Gastrocnemius medialis (tissue), 4 donors: ENCODE measurements around the gene LSM14A. TPM values are rescaled to one million over a fixed set of nuclear protein-coding genes. Genes with fewer than 3 reads are reported as not detected.
A peak's percentile ranks its signal among the peaks of the same experiment; 100 is the strongest.

Experiments
- ATAC-seq, 2 donors: fragments of 150-250 bp; one replicate each; pipeline ENCODE4 v1.9.1; 2016
- DNase-seq, 2 donors: peaks; one replicate each; pipeline ENCODE4 v3.0.0-alpha.2; 2019
- H3K27ac ChIP-seq, 4 donors: fragments of 200-600 bp; sonication (generic); 1 replicate in 1 of 4; 2 replicates in 3 of 4; pipeline ENCODE4 v1.5.1; 2016 to 2018; ENCODE audit warnings: mild to moderate bottlenecking in 2 of 4, moderate library complexity in 1 of 4
- H3K27me3 ChIP-seq, 3 donors: fragments of 200-600 bp; sonication (generic) in 2 of 3; 1 replicate in 1 of 3; 2 replicates in 2 of 3; pipeline versions ENCODE4 v1.5.1 to v1.6.0; 2016 to 2019; ENCODE audit warnings: mild to moderate bottlenecking in 1 of 3, moderate library complexity in 1 of 3
- H3K36me3 ChIP-seq, 2 donors: fragments of 200-600 bp; sonication (generic) in 1 of 2; one replicate each; pipeline ENCODE4 v1.5.1; 2017 to 2018
- H3K4me1 ChIP-seq, 2 donors: fragments of 200-600 bp; sonication (generic) in 1 of 2; one replicate each; pipeline ENCODE4 v1.5.1; 2016 to 2017; ENCODE audit warnings: mild to moderate bottlenecking in 2 of 2
- H3K4me3 ChIP-seq, 4 donors: fragments of 200-600 bp; sonication (generic) in 3 of 4; 1 replicate in 1 of 4; 2 replicates in 3 of 4; pipeline ENCODE4 v1.5.1; 2016 to 2019; ENCODE audit warnings: mild to moderate bottlenecking in 2 of 4
- H3K9me3 ChIP-seq, 3 donors: fragments of 200-600 bp; sonication (generic) in 2 of 3; 1 replicate in 1 of 3; 2 replicates in 2 of 3; pipeline ENCODE4 v1.5.1; 2016 to 2019
- CTCF ChIP-seq, 5 experiments: fragments of 450-650 bp in 3 of 5; fragments of 200-600 bp in 2 of 5; sonication (generic) in 2 of 5; IDR thresholded peaks in 4 of 5; conservative IDR thresholded peaks in 1 of 5; 1 replicate in 4 of 5; 2 replicates in 1 of 5; pipeline ENCODE4 v1.5.1; 2016 to 2019; ENCODE audit warnings: antibody characterized with exemption in 5 of 5, mild to moderate bottlenecking in 3 of 5, moderate library complexity in 3 of 5
- POLR2A ChIP-seq, 2 donors: fragments of 450-650 bp; IDR thresholded peaks; one replicate each; pipeline ENCODE4 v1.6.1; 2017; ENCODE audit warnings: antibody characterized with exemption in 2 of 2, mild to moderate bottlenecking in 2 of 2, moderate library complexity in 2 of 2
- in situ Hi-C, 4 donors: fragments of 200-750 bp; cut with MboI; loops; one replicate each; pipeline versions ENCODE4 v1.15.0 to v1.8.0; 2017; ENCODE audit warnings: low sequenced_read_pairs in 4 of 4
- intact Hi-C: fragments of 100-400 bp; cut with DNase I; formaldehyde crosslinking; loops from one replicate; pipeline ENCODE4 v1.15.1; 2023; ENCODE audit warnings: low total_unique reads
- total RNA-seq, 4 donors: library from RNA; depleted of rRNA; stranded (reverse); fragments of >200 nt; gene quantifications; one replicate each; pipeline versions ENCODE4 v1.1.0 to v1.2.3, GENCODE V29; 2016

Gene LSM14A
- total RNA-seq, 4 donors from 2014 or later: 104 to 120 (median 115) TPM

GRCh38 chr19:34187011-34187410, 14.7 kb downstream of the LSM14A start:
- no peaks in the 10 kb centered on the region for H3K27me3 ChIP-seq
- H3K36me3 ChIP-seq: no peaks in the 10 kb centered on the region
- ATAC-seq (no peak), DNase-seq (no peak)
- H3K27ac ChIP-seq: no peak overlapping the region
- no peak overlapping the region for H3K4me3 ChIP-seq
- TF ChIP-seq POLR2A (IDR thresholded peaks at IDR 0.05): no peak
- no peak for TF ChIP-seq CTCF (IDR thresholded peaks at IDR 0.05 in 4 of 5, conservative IDR thresholded peaks at IDR 0.05 in 1 of 5)
- in situ Hi-C loops: no loop called here
- peaks cover 74 to 76% of the 10 kb centered on the region in 2 donors for H3K4me1 ChIP-seq
- intact Hi-C loops: no loop called here
- H3K9me3 ChIP-seq: no peaks in the 10 kb centered on the region

GRCh38 chr19:34188408-34188807, 16.1 kb downstream of the LSM14A start:
- no peak overlapping the region for H3K27ac ChIP-seq
- no peaks in the 10 kb centered on the region for H3K9me3 ChIP-seq
- DNase-seq (no peak), ATAC-seq (peak in 1 of 2 donors; percentile 18)
- in situ Hi-C loops (no loop called here), intact Hi-C loops (no loop called here)
- no peaks in the 10 kb centered on the region for H3K36me3 ChIP-seq
- H3K4me1 ChIP-seq: peaks cover 74 to 80% of the 10 kb centered on the region in 2 donors
- H3K27me3 ChIP-seq: no peaks in the 10 kb centered on the region
- TF ChIP-seq POLR2A (IDR thresholded peaks at IDR 0.05) (no peak), CTCF (IDR thresholded peaks at IDR 0.05 in 4 of 5, conservative IDR thresholded peaks at IDR 0.05 in 1 of 5) (no peak)
- no peak overlapping the region for H3K4me3 ChIP-seq

- in situ Hi-C loops: no loop called here
- Histone ChIP-seq H3K4me3 (no peak overlapping the region), H3K27me3 (no peaks in the 10 kb centered on the region), H3K4me1 (peaks cover 70 to 74% of the 10 kb centered on the region in 2 donors), H3K36me3 (peaks cover 0 to 5% of the 10 kb centered on the region in 2 donors), H3K9me3 (no peaks in the 10 kb centered on the region), H3K27ac (peak overlapping the region in 1 of 4 donors; percentile 20)
- intact Hi-C loops: no loop called here
- ATAC-seq (no peak), DNase-seq (no peak)
- TF ChIP-seq CTCF (IDR thresholded peaks at IDR 0.05 in 4 of 5, conservative IDR thresholded peaks at IDR 0.05 in 1 of 5) (no peak), POLR2A (IDR thresholded peaks at IDR 0.05) (no peak)
Measured at GRCh38 chr19:34189199-34189916, 17.1 kb downstream of the LSM14A start.

- peaks cover 64 to 67% of the 10 kb centered on the region in 2 donors for H3K4me1 ChIP-seq
Measured at GRCh38 chr19:34189917-34190425, 17.7 kb downstream of the LSM14A start.

More at GRCh38 chr19:34189917-34190425, 17.7 kb downstream of the LSM14A start:
- no peaks in the 10 kb centered on the region for H3K9me3 ChIP-seq
- no peaks in the 10 kb centered on the region for H3K27me3 ChIP-seq
- in situ Hi-C loops (no loop called here), intact Hi-C loops (no loop called here)
- TF ChIP-seq CTCF (IDR thresholded peaks at IDR 0.05 in 4 of 5, conservative IDR thresholded peaks at IDR 0.05 in 1 of 5): no peak
- TF ChIP-seq POLR2A (IDR thresholded peaks at IDR 0.05): no peak
- peaks cover 0 to 11% of the 10 kb centered on the region in 2 donors for H3K36me3 ChIP-seq
- ATAC-seq (no peak), DNase-seq (no peak)
- no peak overlapping the region for H3K4me3 ChIP-seq
- H3K27ac ChIP-seq: peak overlapping the region in 1 of 4 donors; percentile 1
